Activated T-helper 2 cell treated with anti-CD3 and anti-CD28 coated beads, Interferon-gamma antibody, Interleukin-2, Interleukin-4, amounts not matched to agents 10 μg/mL and 5 μg/mL and 100 μg/mL, durations not matched to agents 14 hours and 24 hours and 36 hours (primary cell): Measurements from ENCODE around the gene EFCAB13. TPM values are rescaled to one million over a fixed set of nuclear protein-coding genes. Genes with fewer than 3 reads are reported as not detected.
"Not testable (repeated sequence)": the region's sequence is repeated elsewhere in the genome, so short reads cannot be mapped to it uniquely, and the experiment has no call there.

Experiments
- DNase-seq: peaks from one replicate; pipeline ENCODE4 v3.0.0; 2021; ENCODE audit warnings: low spot score
- H3K27ac Mint-ChIP-seq: one replicate; pipeline ENCODE4 v1.8.0; 2021; ENCODE audit warnings: mixed read lengths
- H3K27me3 Mint-ChIP-seq: one replicate; pipeline ENCODE4 v1.8.0; 2021; ENCODE audit warnings: low read depth, mixed read lengths
- H3K36me3 Mint-ChIP-seq: one replicate; pipeline ENCODE4 v1.8.0; 2021; ENCODE audit warnings: low read depth, mixed read lengths
- H3K4me1 Mint-ChIP-seq: one replicate; pipeline ENCODE4 v1.8.0; 2021; ENCODE audit warnings: low read depth, mixed read lengths
- H3K4me3 Mint-ChIP-seq: one replicate; pipeline ENCODE4 v1.8.0; 2021; ENCODE audit warnings: low read depth, mild to moderate bottlenecking, moderate library complexity, mixed read lengths
- H3K9me3 Mint-ChIP-seq: one replicate; pipeline ENCODE4 v1.8.0; 2021; ENCODE audit warnings: mixed read lengths
- intact Hi-C: fragments of 100-400 bp; cut with micrococcal nuclease; formaldehyde crosslinking; loops from one replicate; pipeline ENCODE4 v1.15.1; 2023
- total RNA-seq: library from RNA; stranded (reverse); gene quantifications from 2 replicates; pipeline ENCODE4 v1.2.3, GENCODE V29; 2022

The EFCAB13 gene
- total RNA-seq, 1 donor from 2014 or later = 2.7 TPM

DNA sequence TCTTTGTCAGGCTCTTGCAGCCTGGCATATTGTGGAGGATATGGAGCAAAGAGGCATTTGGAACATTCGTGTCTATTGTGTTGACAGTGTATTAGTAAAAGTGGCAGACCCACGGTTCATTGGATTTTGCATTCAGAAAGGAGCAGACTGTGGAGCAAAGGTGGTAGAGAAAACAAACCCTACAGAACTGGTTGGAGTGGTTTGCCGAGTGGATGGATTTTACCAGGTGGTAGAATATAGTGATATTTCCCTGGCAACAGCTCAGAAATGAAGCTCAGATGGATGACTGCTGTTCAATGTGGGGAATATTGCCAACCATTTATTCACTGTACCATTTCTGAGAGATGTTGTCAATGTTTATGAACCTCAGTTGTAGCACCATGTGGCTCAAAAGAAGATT, 44.5 kb downstream of the EFCAB13 start:
- H3K4me1 Mint-ChIP-seq = no peaks in the 10 kb centered on the region
- H3K4me3 Mint-ChIP-seq = no peak overlapping the region
- H3K9me3 Mint-ChIP-seq = peaks cover 13% of the 10 kb centered on the region
- intact Hi-C loops = no loop called here
- peaks cover 27% of the 10 kb centered on the region for H3K27me3 Mint-ChIP-seq
- no peak for DNase-seq
- H3K27ac Mint-ChIP-seq = no peak overlapping the region
- H3K36me3 Mint-ChIP-seq = no peaks in the 10 kb centered on the region

DNA sequence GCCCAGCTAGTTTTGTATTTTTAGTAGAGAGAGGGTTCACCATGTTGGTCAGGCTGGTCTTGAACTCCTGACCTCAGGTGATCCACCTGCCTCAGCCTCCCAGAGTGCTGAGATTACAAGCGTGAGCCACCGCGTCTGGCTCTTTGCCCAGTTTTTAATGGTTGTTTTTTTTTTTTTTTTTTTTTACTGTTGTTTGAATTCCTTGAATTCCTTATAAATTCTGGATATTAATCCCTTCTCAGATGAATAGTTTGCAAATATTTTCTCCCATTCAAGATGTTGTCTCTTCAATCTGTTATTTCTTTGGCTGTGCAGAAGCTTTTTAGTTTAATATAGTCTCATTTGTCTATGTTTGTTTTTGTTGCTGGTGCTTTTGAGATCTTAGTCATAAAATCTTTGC, 47.1 kb downstream of the EFCAB13 start:
- peaks cover 21% of the 10 kb centered on the region for H3K27me3 Mint-ChIP-seq
- H3K27ac Mint-ChIP-seq, H3K4me1 Mint-ChIP-seq, H3K36me3 Mint-ChIP-seq, intact Hi-C loops, DNase-seq, H3K4me3 Mint-ChIP-seq: not testable (repeated sequence)
- peaks cover 15% of the 10 kb centered on the region for H3K9me3 Mint-ChIP-seq

DNA sequence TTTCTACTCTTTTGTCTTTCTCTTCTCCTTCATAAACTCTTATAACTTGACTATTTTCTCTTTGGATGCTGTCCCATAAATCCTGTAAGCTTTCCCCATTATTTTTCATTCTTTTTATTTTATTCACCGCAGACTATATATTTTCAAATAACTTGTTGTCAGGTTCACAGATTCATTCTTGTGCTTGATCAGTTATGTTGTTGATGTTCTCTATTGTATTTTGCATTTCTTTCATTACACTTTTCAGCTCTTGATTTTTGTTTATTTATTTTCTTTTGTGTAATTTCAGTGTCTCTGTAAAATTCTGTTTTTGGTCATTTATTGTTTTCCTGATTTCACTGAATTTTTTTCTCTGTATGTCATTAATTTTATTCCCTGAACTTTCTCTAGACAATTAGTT, 49.2 kb downstream of the EFCAB13 start:
- H3K27ac Mint-ChIP-seq = no peak overlapping the region
- H3K36me3 Mint-ChIP-seq = no peaks in the 10 kb centered on the region
- no peaks in the 10 kb centered on the region for H3K4me1 Mint-ChIP-seq
- H3K4me3 Mint-ChIP-seq = no peak overlapping the region
- intact Hi-C loops = no loop called here
- peaks cover 15% of the 10 kb centered on the region for H3K9me3 Mint-ChIP-seq
- peaks cover 19% of the 10 kb centered on the region for H3K27me3 Mint-ChIP-seq
- DNase-seq = no peak

DNA sequence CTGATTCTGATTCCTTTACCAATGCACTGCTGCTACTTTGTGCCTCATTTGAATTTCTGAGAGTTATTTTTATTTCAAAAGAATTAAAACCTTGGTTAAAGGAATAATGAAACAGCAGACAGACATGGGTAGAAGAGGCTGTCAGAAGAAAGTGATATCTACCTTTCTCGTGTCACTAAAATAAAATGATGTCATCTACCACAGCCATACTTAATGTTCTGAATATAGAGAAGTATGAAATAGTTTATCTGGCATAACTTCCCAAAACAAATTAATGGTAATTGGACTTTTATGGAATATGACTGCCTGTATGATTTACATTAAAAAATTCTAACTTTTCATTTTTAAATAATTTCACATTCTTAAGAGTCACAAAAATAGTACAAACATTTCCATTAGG, 52.5 kb downstream of the EFCAB13 start:
- DNase-seq = no peak
- H3K27me3 Mint-ChIP-seq = peaks cover 11% of the 10 kb centered on the region
- H3K27ac Mint-ChIP-seq = no peak overlapping the region
- no peaks in the 10 kb centered on the region for H3K36me3 Mint-ChIP-seq
- H3K9me3 Mint-ChIP-seq = peaks cover 15% of the 10 kb centered on the region
- H3K4me1 Mint-ChIP-seq = no peaks in the 10 kb centered on the region
- no peak overlapping the region for H3K4me3 Mint-ChIP-seq
- intact Hi-C loops = no loop called here

DNA sequence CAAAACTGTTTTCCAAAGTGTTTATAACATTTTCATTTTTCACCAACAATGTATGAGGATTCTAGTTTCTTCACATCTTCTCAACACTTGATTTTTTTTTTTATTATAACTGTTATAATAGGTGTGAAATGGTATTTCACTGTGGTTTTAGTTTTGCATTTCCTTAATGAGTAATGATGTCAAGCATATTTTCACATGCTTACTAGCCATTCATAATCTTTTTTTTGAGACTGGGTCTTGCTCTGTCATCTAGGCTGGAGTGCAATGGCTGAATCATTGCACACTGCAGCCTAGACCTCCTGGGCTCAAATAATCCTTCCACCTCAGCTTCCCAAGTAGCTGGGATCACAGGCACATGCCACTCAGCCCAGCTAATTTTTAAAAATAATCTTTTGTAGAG, 65.1 kb downstream of the EFCAB13 start:
- Mint-ChIP-seq H3K4me3 (no peak overlapping the region), H3K27ac (no peak overlapping the region), H3K36me3 (peaks cover 10% of the 10 kb centered on the region), H3K9me3 (peaks cover 9% of the 10 kb centered on the region), H3K4me1 (no peaks in the 10 kb centered on the region), H3K27me3 (peaks cover 3% of the 10 kb centered on the region)
- intact Hi-C loops = no loop called here
- no peak for DNase-seq

DNA sequence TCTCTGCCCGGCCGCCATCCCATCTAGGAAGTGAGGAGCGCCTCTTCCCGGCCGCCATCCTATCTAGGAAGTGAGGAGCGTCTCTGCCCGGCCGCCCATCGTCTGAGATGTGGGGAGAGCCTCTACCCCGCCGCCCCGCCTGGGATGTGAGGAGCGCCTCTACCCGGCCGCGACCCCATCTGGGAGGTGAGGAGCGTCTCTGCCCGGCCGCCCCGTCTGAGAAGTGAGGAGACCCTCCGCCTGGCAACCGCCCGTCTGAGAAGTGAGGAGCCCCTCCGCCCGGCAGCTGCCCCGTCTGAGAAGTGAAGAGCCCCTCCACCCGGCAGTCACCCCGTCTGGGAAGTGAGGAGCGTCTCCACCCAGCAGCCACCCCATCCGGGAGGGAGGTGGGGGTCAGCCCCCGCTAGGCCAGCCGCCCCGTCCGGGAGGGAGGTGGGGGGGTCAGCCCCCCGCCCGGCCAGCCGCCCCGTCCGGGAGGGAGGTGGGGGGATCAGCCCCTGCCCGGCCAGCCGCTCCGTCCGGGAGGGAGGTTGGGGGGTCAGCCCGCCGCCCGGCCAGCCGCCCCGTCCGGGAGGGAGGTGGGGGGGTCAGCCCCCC, 73.9 kb downstream of the EFCAB13 start:
- H3K4me1 Mint-ChIP-seq, H3K4me3 Mint-ChIP-seq, H3K9me3 Mint-ChIP-seq, H3K36me3 Mint-ChIP-seq, H3K27ac Mint-ChIP-seq, H3K27me3 Mint-ChIP-seq, intact Hi-C loops, DNase-seq: not testable (repeated sequence)

DNA sequence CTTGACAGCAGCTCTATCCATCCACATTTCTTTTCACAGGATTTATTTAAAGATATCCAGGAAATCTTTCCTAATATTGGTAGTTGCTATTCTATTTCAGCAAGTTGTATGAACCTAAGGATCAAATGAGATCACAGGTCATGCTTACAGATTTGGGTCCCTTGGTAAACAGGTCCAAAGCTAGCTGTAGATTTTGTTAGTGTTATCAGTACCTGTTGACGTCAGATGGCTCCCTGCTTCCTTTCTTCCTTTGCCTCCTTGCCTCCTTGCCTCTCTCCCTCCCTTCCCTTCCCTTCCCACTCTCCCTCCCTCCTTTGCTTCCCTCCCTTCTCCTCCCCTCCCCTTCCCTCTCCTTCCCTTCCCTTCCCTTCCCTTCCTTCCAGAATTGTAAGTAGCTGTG, 76.6 kb downstream of the EFCAB13 start:
- Mint-ChIP-seq H3K27ac (no peak overlapping the region), H3K27me3 (no peaks in the 10 kb centered on the region), H3K36me3 (no peaks in the 10 kb centered on the region), H3K4me3 (no peak overlapping the region), H3K4me1 (no peaks in the 10 kb centered on the region), H3K9me3 (no peaks in the 10 kb centered on the region)
- intact Hi-C loops = no loop called here
- DNase-seq = no peak

DNA sequence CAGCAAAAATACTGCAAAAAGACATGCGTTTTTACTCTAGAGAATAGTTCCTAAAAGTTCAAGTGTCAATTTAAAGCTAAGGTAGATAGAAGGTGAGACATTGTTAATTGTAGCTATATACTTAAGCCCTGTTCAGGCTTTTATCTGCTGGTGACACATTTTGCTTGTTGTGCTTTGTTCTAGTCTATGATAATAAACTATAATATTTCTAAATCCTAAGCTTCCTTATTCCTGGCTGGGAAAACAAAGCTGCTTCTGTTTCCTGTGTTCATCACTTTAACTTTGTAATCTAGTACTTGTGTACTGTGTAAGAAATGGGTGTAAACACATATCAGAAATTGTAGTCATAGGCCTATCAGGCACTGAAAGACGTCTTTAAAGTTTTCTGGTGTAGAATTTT, 77.3 kb downstream of the EFCAB13 start:
- Mint-ChIP-seq H3K4me1 (no peaks in the 10 kb centered on the region), H3K9me3 (no peaks in the 10 kb centered on the region), H3K27me3 (no peaks in the 10 kb centered on the region), H3K27ac (no peak overlapping the region), H3K4me3 (no peak overlapping the region), H3K36me3 (no peaks in the 10 kb centered on the region)
- no peak for DNase-seq
- intact Hi-C loops = no loop called here

DNA sequence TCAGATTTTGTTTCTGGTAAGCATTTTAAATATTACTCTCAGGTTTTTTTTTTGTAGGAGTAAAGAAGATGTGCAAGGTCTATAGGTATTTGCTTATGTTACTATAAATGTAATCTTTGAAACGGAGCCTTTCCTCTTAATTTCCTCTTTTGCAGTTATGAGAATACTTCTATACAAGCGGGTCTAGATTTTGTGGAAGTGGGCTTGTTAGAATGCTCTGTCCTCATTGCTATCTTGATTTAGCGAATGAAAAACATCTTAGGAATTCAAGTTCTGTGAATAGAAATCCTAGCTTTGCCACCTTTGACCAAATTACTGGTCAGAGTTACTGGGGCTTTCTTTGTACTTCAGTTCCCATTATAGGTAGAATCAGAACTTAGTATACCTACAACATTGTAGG, 80.3 kb downstream of the EFCAB13 start:
- H3K4me1 Mint-ChIP-seq = no peaks in the 10 kb centered on the region

DNA sequence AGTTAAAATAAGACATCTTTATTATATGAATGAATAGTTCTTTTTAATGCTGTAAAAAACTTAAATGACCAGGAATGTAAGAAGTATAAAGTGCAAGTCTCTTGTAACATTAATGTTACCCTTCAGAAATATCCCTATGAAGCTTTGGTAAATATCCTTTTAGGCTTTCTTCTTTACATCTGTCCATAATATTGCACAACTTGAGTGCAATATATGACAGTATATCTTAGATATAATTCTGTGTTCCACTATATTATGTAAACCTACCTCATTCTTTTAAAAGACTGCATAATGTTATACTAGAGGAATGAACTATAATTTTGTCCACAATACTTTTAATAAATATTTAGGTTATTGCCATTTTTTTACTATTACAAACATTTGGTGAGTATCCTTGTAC, 81.1 kb downstream of the EFCAB13 start:
- Mint-ChIP-seq H3K27me3 (no peaks in the 10 kb centered on the region), H3K4me1 (no peaks in the 10 kb centered on the region)
- no peak for DNase-seq

More for the DNA sequence above, 80.3 kb downstream of the EFCAB13 start:
- no peaks in the 10 kb centered on the region for H3K36me3 Mint-ChIP-seq
- H3K27me3 Mint-ChIP-seq = no peaks in the 10 kb centered on the region
- no peak overlapping the region for H3K4me3 Mint-ChIP-seq
- no peaks in the 10 kb centered on the region for H3K9me3 Mint-ChIP-seq
- DNase-seq = no peak
- intact Hi-C loops = no loop called here
- no peak overlapping the region for H3K27ac Mint-ChIP-seq

DNA sequence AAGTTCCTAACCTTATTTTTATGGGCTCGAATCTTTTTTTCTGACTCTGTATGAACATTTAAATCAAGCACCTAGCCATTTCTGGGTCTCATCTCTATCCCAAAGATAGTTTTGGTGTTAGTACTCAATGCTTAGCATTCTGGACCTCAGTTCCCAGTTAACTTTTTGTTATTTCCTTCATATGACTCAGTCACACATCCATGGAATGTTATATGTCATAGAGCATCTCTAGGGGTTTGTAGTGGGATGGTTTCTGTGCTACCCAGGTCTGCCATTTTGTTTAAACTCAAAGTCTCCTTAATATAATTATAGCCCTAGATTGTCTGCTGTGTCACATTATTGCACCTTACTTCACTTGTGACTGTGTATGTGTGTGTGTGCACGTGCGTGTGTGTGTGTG, 90.1 kb downstream of the EFCAB13 start:
- Mint-ChIP-seq H3K4me1 (no peaks in the 10 kb centered on the region), H3K4me3 (no peak overlapping the region), H3K27ac (no peak overlapping the region), H3K9me3 (no peaks in the 10 kb centered on the region), H3K36me3 (no peaks in the 10 kb centered on the region), H3K27me3 (no peaks in the 10 kb centered on the region)
- DNase-seq = no peak
- intact Hi-C loops = no loop called here

More for the DNA sequence above, 81.1 kb downstream of the EFCAB13 start:
- Mint-ChIP-seq H3K4me3 (no peak overlapping the region), H3K36me3 (no peaks in the 10 kb centered on the region), H3K27ac (no peak overlapping the region), H3K9me3 (no peaks in the 10 kb centered on the region)
- intact Hi-C loops = no loop called here

DNA sequence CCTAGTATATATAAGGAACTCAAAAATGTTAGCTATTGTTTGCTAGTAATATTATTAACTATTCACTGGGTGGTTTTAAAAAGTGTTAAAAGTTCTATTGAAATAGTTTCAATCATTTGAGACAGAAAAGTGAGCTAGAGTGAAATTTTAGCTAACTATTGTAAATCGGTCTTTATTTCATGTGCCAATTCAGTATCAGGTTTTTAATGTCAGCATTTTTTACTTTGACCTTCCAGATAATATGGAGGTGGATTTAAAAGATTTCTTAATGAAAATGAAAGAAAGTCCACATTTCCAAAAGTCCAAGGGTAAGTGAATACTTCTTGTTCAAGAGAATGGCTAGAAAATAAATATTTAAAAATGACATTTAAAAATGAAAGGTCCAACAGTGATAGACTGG, 90.9 kb downstream of the EFCAB13 start:
- Mint-ChIP-seq H3K36me3 (no peaks in the 10 kb centered on the region), H3K9me3 (no peaks in the 10 kb centered on the region), H3K4me3 (no peak overlapping the region), H3K27me3 (no peaks in the 10 kb centered on the region), H3K4me1 (no peaks in the 10 kb centered on the region), H3K27ac (no peak overlapping the region)
- DNase-seq = no peak
- intact Hi-C loops = no loop called here

DNA sequence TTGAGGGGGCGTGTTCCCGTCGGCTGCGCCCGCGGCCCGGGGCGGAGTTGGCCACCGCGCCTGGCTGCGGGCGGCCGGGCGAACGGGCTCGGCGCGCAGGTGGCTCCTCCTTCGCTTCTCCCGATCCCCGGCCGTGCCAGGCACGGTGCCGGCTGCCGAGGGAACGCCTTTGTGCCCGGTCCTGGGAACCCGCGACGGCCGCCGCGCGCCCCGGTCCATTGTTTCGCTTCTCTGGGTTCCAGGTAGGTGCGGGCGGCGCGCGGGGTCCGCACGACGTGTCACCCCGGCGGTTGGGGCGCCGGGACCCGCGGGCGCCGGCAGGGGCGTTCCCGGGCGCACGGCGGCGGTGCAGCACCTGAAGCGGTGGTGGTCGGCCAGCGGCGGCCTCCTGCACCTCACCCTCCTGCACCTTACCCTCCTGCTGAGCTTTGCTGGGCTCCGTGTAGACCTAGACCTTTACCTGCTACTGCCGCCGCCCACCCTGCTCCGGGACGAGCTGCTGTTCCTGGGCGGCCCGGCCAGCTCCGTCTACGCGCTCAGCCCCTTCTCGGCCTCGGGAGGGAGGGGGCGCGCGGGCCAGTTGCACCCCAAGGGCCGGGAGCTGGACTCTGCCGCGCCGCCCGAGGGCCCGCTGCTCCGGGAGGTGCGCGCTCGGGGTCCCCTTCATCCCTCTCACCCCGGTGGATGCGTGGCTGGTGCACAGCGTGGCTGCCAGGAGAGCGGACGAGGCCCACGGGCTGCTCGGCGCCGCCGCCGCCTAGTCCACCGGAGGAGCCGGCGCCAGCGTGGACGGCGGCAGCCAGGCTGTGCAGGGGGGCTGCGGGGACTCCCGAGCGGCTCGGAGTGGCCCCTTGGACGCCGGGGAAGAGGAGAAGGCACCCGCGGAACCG, 99.9 kb downstream of the EFCAB13 start:
- H3K4me3 Mint-ChIP-seq = no peak overlapping the region

More for the DNA sequence above, 99.9 kb downstream of the EFCAB13 start:
- DNase-seq = no peak
- no peak overlapping the region for H3K27ac Mint-ChIP-seq
- intact Hi-C loops = no loop called here
- peaks cover 10% of the 10 kb centered on the region for H3K4me1 Mint-ChIP-seq
- H3K36me3 Mint-ChIP-seq = peaks cover 22% of the 10 kb centered on the region
- H3K27me3 Mint-ChIP-seq = peaks cover 14% of the 10 kb centered on the region
- H3K9me3 Mint-ChIP-seq = no peaks in the 10 kb centered on the region
